ENCODE data around the gene ASIC4.

GRCh38 chr2:219527472-219527871 is 13.2 kb downstream of the ASIC4 start:
- TF ChIP-seq CTCF (conservative IDR thresholded peaks at IDR 0.05; ENCODE audit: low read depth in 2 of 2), result no peak
- TF ChIP-seq CREB1 (CRISPR knock-in tag; IDR thresholded peaks at IDR 0.05; ENCODE audit: low read depth), result no peak
- no peak for TF ChIP-seq EZH2 (IDR thresholded peaks at IDR 0.05; ENCODE audit: low read depth, unreplicated experiment)
- no peak for TF ChIP-seq EZH2phosphoT487 (IDR thresholded peaks at IDR 0.05; ENCODE audit: unreplicated experiment)
- TF ChIP-seq POLR2AphosphoS5 (IDR thresholded peaks at IDR 0.05; ENCODE audit: low read depth), result no peak
- TF ChIP-seq, protein P1, sequence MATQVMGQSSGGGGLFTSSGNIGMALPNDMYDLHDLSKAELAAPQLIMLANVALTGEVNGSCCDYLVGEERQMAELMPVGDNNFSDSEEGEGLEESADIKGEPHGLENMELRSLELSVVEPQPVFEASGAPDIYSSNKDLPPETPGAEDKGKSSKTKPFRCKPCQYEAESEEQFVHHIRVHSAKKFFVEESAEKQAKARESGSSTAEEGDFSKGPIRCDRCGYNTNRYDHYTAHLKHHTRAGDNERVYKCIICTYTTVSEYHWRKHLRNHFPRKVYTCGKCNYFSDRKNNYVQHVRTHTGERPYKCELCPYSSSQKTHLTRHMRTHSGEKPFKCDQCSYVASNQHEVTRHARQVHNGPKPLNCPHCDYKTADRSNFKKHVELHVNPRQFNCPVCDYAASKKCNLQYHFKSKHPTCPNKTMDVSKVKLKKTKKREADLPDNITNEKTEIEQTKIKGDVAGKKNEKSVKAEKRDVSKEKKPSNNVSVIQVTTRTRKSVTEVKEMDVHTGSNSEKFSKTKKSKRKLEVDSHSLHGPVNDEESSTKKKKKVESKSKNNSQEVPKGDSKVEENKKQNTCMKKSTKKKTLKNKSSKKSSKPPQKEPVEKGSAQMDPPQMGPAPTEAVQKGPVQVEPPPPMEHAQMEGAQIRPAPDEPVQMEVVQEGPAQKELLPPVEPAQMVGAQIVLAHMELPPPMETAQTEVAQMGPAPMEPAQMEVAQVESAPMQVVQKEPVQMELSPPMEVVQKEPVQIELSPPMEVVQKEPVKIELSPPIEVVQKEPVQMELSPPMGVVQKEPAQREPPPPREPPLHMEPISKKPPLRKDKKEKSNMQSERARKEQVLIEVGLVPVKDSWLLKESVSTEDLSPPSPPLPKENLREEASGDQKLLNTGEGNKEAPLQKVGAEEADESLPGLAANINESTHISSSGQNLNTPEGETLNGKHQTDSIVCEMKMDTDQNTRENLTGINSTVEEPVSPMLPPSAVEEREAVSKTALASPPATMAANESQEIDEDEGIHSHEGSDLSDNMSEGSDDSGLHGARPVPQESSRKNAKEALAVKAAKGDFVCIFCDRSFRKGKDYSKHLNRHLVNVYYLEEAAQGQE (IDR thresholded peaks at IDR 0.05; ENCODE audit: unreplicated experiment), result no peak
- TF ChIP-seq ZNF114 (CRISPR knock-in tag; IDR thresholded peaks at IDR 0.05), result no peak
- TF ChIP-seq ETS1 (IDR thresholded peaks at IDR 0.05), result no peak
- no peak for TF ChIP-seq JUNB (IDR thresholded peaks at IDR 0.05; ENCODE audit: unreplicated experiment)
